Activated CD4-positive, alpha-beta T cell treated with anti-CD3 and anti-CD28 coated beads, Interleukin-2, amount 10 ng/mL, durations not matched to agents 7 days and 5 days (primary cell): ENCODE results near the gene ELMOD1. TPM values are rescaled to one million over a fixed set of nuclear protein-coding genes. Genes with fewer than 3 reads are reported as not detected.

Source experiments
- CTCF ChIA-PET: fragments of 350-600 bp; sonication (Branson Sonifier 250); formaldehyde crosslinking; loops from one replicate; lab custom pipeline; 2021; ENCODE audit warnings: antibody characterized with exemption; lab: Charles Lee
- POLR2A ChIA-PET: fragments of 350-600 bp; sonication (Branson Sonifier 250); formaldehyde crosslinking; loops from one replicate; lab custom pipeline; 2021; ENCODE audit warnings: antibody characterized with exemption; lab: Charles Lee
- DNase-seq: peaks from one replicate; pipeline ENCODE4 v3.0.0-alpha.2; 2020
- H3K27ac Mint-ChIP-seq: one replicate; pipeline ENCODE4 v1.8.0; 2021; ENCODE audit warnings: mild to moderate bottlenecking, moderate library complexity, mixed read lengths
- H3K27me3 Mint-ChIP-seq: one replicate; pipeline ENCODE4 v1.8.0; 2021; ENCODE audit warnings: mixed read lengths
- H3K36me3 Mint-ChIP-seq: one replicate; pipeline ENCODE4 v1.8.0; 2021; ENCODE audit warnings: low read depth, mixed read lengths
- H3K4me1 Mint-ChIP-seq: one replicate; pipeline ENCODE4 v1.8.0; 2021; ENCODE audit warnings: mixed read lengths
- H3K4me3 Mint-ChIP-seq: one replicate; pipeline ENCODE4 v1.8.0; 2021; ENCODE audit warnings: mild to moderate bottlenecking, moderate library complexity, mixed read lengths
- H3K9me3 Mint-ChIP-seq: one replicate; pipeline ENCODE4 v1.8.0; 2021; ENCODE audit warnings: mixed read lengths
- total RNA-seq, 2 experiments: library from RNA; stranded (reverse); gene quantifications; one replicate each; pipeline ENCODE4 v1.2.3, GENCODE V29; 2021

The ELMOD1 gene
- total RNA-seq, result not detected

DNA sequence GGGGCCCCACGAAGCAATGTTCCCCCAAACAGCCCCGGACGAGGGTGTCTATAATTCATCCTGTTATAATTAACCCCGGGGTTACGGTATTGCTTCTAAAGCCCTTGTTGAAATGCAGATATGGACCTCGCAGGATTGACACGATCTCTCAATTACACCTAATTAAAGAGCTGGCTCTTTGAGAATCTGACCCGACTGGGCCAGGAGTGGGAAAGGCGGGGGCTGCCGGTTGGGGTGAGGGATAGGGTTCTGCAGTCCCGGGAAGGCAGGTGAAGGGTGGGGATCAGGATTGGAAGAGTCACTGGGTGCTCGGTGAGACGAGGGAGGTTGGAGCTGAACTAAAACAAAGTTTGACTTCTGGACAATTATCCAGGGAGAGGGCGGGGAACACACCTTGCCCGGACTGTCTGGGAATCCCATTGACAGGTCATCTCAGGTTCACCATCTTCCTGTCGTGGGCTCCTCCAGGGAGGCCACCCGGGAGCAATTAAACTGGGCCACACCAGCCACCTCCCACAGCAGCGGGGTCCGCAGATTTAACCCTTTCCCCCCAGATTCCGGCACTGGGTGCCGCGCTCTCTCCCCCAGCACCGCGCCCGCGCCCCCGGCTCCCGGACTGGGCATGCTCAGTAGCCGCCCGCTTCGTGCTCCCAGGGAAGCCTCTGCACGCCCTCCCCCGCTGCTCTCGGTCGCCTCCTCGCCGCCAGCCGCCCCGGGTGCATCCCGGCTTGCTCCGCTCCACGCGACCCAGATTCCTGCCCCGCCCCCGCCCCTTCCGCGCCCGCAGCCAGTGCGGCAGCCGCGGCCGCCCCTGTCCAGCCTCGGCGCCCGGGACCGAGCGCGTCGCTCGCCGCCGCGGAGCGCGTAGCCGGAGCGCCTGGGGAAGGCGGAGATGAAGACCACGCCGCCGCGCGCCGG, at the start of gene ELMOD1:
TSS of gene ELMOD1 (plus strand) at position 688 of the 918 bp plus-strand sequence. CDS start 27,043 bp downstream, outside the sequence.
- Mint-ChIP-seq H3K27ac (no peak within 1 kb of the TSS), H3K27me3 (peaks cover 88% of the 10 kb centered on the region), H3K4me1 (peaks cover 24% of the 10 kb centered on the region), H3K36me3 (peaks cover 1% of the 10 kb centered on the region), H3K4me3 (peak within 1 kb of the TSS; percentile 72), H3K9me3 (no peaks in the 10 kb centered on the region)
- DNase-seq, result peak; percentile 37
- CTCF ChIA-PET, result interaction anchor here (1.2 kb wide), 1 partner anchor 26 kb away, joined by 3 read pairs; no protein-coding TSS in a partner anchor
- POLR2A ChIA-PET, result no interaction called here

DNA sequence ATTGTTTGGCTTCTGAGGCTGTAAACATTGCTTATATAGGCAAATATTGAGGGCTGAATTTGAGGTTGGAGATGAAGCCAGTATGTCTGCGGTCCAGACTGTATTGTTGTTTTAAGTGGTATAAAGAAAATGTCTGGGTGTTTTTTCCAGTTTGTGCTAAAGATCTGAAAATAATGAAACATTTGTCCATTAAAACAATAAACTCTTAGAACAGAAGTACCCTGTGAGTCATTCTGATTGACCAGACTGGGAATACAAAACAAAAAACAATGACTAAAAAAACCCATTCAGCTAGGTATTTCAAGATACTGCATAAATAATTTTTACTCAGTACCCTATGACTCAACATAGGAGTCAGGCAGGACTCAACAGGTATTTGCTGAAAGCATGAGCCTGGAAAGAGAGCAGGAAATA, 45.8 kb upstream of the ELMOD1 start:
- peaks cover 2% of the 10 kb centered on the region for H3K36me3 Mint-ChIP-seq
- no peak overlapping the region for H3K4me3 Mint-ChIP-seq
- no peaks in the 10 kb centered on the region for H3K4me1 Mint-ChIP-seq
- H3K27me3 Mint-ChIP-seq, result no peaks in the 10 kb centered on the region
- H3K27ac Mint-ChIP-seq, result no peak overlapping the region
- ChIA-PET POLR2A (no interaction called here), CTCF (no interaction called here)
- no peak for DNase-seq
- H3K9me3 Mint-ChIP-seq, result no peaks in the 10 kb centered on the region

DNA sequence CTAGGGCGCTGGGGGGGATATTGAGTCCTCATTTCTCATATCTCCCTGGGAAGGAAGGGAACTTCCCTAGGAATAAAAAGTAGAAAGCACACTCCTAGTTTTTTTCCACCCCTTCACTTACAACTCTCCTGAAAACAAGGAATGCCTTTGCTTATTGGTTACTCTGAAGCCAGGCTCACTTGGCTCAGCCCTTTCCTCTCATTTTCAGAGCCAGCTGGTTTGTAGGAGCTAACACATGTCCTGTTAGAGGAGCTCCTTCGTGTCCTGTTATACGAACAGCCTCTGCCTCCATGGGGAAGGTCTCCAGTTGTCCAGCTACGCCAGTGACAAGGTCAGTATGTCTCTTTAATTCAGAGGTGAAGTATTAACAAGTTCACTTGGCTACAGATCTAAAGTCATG, 43.0 kb upstream of the ELMOD1 start:
- Mint-ChIP-seq H3K36me3 (peaks cover 6% of the 10 kb centered on the region), H3K27me3 (no peaks in the 10 kb centered on the region), H3K27ac (no peak overlapping the region), H3K4me1 (no peaks in the 10 kb centered on the region), H3K9me3 (no peaks in the 10 kb centered on the region), H3K4me3 (no peak overlapping the region)
- ChIA-PET POLR2A (no interaction called here), CTCF (interaction anchor here (0.6 to 1.4 kb wide), 3 partner anchors 16 to 153 kb away, joined by 3 to 5 read pairs (median 4); no protein-coding TSS in a partner anchor)
- DNase-seq, result no peak

DNA sequence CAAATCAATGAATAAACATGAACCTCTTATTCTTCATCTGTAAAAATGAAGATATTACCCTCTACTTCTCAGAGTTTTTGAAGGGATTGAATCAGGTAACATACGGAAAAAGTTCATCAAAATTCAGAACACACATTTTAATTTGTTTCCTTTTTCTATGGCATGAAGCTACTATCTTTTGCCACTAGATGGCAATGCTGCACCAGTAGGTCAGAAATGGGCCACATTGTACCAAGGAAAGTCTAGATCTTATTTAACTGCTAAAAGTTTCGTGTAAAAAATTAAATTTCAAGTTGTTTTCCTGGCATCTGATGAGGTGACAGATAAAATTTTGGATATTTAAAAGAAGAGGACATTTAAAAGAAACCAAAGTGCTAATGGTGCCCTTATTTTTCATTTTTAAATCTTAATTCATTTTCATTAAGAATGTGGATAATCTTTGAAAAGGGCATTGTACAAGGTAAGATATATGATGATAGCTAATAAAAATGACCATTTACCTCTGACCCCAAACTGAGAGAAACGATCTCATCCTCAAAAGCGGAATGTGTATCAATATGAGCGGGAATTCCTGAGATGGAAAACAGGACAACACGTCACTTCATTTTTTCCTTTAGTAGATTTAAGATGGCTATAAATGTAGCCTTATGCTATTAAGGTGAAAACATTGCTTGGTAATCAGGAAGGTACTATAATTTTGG, 41.5 kb upstream of the ELMOD1 start:
- peak; percentile 44 for DNase-seq
- H3K4me1 Mint-ChIP-seq, result no peaks in the 10 kb centered on the region
- H3K27me3 Mint-ChIP-seq, result no peaks in the 10 kb centered on the region
- no peaks in the 10 kb centered on the region for H3K9me3 Mint-ChIP-seq
- no peak overlapping the region for H3K27ac Mint-ChIP-seq
- POLR2A ChIA-PET, result no interaction called here
- CTCF ChIA-PET, result interaction anchor here (1.1 to 2.1 kb wide), 5 partner anchors 9 to 140 kb away, joined by 3 to 10 read pairs (median 5); no protein-coding TSS in a partner anchor
- no peak overlapping the region for H3K4me3 Mint-ChIP-seq
- peaks cover 15% of the 10 kb centered on the region for H3K36me3 Mint-ChIP-seq

DNA sequence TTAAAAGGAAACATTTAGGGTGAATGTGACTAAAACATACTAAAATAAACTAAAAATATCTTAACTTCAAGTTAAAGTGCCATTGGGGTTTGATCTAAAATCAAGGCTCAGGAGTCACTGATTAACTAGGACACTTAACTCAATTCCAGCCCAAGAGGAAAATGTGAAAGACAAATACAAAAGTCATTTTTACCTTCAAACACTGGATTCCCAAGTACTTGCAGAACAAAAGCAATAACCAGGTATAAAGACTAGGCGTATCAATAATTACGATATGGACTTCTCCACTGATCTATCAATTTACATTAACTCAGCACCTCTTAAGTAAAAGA, 41.0 kb upstream of the ELMOD1 start:
- Mint-ChIP-seq H3K4me1 (no peaks in the 10 kb centered on the region), H3K27ac (no peak overlapping the region), H3K4me3 (no peak overlapping the region), H3K9me3 (no peaks in the 10 kb centered on the region), H3K27me3 (no peaks in the 10 kb centered on the region), H3K36me3 (peaks cover 15% of the 10 kb centered on the region)
- CTCF ChIA-PET, result interaction anchor here (0.9 to 2.1 kb wide), 4 partner anchors 9 to 139 kb away, joined by 4 to 10 read pairs (median 7); no protein-coding TSS in a partner anchor
- POLR2A ChIA-PET, result no interaction called here
- DNase-seq, result no peak

DNA sequence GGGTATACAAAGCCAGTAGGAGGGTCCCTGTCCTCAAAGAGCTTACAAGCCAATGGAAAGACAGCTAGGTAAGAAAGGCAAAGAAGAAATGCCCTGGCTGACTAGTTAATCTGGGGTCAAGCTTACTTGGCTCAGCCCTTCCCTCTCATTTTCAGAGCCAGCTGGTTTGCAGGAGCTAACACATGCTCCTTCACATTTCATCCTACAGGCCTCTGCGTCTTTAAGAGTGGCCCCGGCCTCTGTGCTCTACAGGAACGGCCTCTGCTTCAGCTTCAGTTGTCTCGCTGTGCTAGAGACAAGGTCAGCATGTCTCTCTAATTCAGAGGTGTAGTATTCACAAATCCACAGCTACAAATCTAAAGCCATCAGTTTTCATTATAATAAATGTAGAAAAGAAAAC, 40.6 kb upstream of the ELMOD1 start:
- POLR2A ChIA-PET, result no interaction called here

DNA sequence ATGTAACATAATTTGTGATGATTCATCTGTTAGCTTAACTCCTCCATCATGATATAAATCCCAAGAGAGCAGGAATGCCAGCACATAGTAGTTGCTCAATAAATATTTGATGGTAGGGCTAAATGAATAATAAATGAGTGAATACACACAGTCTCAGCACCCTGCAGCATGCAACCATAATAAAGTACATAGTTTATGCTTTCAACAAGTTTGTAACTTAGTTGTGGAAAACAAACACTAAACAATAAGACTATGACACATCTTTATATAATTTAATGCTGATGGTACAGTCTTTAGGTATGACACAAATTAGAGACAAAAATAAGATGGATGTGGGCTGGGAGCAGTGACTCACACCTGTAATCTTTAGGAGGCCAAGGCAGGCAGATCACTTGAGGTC, 29.3 kb upstream of the ELMOD1 start:
- ChIA-PET CTCF (no interaction called here), POLR2A (no interaction called here)
- Mint-ChIP-seq H3K27ac (no peak overlapping the region), H3K9me3 (no peaks in the 10 kb centered on the region), H3K27me3 (no peaks in the 10 kb centered on the region), H3K36me3 (peaks cover 7% of the 10 kb centered on the region), H3K4me3 (no peak overlapping the region), H3K4me1 (peaks cover 49% of the 10 kb centered on the region)
- no peak for DNase-seq

More for the DNA sequence above, 40.6 kb upstream of the ELMOD1 start:
- no peak for DNase-seq
- Mint-ChIP-seq H3K4me3 (no peak overlapping the region), H3K36me3 (peaks cover 14% of the 10 kb centered on the region), H3K27me3 (no peaks in the 10 kb centered on the region), H3K27ac (no peak overlapping the region), H3K4me1 (no peaks in the 10 kb centered on the region), H3K9me3 (no peaks in the 10 kb centered on the region)
- CTCF ChIA-PET, result interaction anchor here (0.7 to 2.1 kb wide), 3 partner anchors 10 to 209 kb away, joined by 3 to 9 read pairs (median 4); no protein-coding TSS in a partner anchor

DNA sequence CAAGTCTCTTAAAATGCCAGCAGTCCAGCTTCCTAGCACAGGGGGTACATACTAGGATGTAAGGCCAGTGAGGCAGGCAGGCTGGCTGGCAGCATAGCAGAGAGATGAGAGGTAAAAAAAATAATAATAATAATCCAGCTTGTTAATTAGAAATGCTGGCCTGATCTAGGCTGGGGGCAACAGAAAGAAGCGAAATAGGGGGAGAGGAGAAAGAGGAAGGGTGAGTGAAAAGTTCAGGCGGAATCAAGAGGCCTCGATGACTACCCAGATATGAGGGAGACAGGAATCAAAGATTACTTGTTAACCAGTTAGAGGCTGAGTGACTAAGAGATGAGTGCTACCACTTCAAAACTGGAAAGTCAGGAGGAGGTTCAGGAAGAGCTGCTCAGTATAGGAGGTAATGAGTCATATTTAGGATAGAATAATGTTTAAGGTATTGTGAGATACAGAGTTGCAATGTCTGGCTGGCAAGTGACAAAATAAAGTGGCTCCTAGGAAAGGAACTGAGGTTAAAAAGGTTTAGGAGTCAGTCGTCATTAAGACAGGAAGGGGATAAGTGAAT, 28.2 kb upstream of the ELMOD1 start:
- CTCF ChIA-PET, result interaction anchor here (0.6 to 2.2 kb wide), 9 partner anchors 9 to 293 kb away, joined by 3 to 9 read pairs (median 5); no protein-coding TSS in a partner anchor
- Mint-ChIP-seq H3K9me3 (no peaks in the 10 kb centered on the region), H3K36me3 (peaks cover 7% of the 10 kb centered on the region), H3K27me3 (no peaks in the 10 kb centered on the region), H3K4me3 (no peak overlapping the region), H3K27ac (peak overlapping the region; percentile 76), H3K4me1 (peaks cover 52% of the 10 kb centered on the region)
- no peak for DNase-seq
- POLR2A ChIA-PET, result no interaction called here

DNA sequence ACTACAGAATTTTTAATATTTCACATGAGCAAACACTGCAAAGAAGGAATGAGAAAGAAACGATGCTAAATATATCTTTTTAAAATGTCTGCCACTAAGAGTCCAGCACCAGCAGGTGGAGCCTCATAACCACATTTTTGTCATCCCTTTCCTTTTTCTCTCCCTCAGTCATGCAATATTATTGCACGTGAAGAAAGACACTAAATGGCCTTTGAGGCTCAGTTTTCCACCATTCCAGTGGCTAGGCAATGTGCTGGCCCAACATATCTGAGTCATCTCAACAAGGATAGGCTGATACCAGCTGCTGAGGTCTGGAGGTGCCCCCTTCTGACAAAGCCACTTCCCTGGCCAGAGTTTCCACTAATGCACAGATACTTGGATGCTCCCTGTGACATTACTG, 27.2 kb upstream of the ELMOD1 start:
- POLR2A ChIA-PET, result no interaction called here
- peak overlapping the region; percentile 65 for H3K27ac Mint-ChIP-seq
- H3K27me3 Mint-ChIP-seq, result no peaks in the 10 kb centered on the region
- peaks cover 7% of the 10 kb centered on the region for H3K36me3 Mint-ChIP-seq
- DNase-seq, result peak; percentile 59
- H3K4me1 Mint-ChIP-seq, result peaks cover 55% of the 10 kb centered on the region
- peak overlapping the region; percentile 24 for H3K4me3 Mint-ChIP-seq
- CTCF ChIA-PET, result interaction anchor here (0.6 to 2.2 kb wide), 8 partner anchors 8 to 1088 kb away, joined by 3 to 9 read pairs (median 6); no protein-coding TSS in a partner anchor
- H3K9me3 Mint-ChIP-seq, result no peaks in the 10 kb centered on the region

DNA sequence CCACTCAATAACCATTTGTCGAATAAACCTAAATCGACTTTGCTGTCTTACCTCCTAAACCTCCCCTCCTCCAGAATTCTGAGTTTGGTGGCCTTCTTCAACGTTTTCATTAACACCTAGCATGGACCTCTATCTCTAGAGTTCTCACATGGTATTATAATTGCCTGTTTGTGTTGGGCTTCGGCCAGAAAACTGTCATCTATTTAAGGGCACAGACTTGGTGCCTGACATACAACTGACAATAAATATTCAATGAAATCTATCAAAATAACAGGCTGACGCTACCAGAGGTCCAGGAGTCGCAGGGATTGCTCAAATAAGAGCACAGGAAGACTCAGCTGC, 26.1 kb upstream of the ELMOD1 start:
- Mint-ChIP-seq H3K9me3 (no peaks in the 10 kb centered on the region), H3K27ac (peak overlapping the region; percentile 95), H3K4me1 (peaks cover 55% of the 10 kb centered on the region), H3K36me3 (peaks cover 2% of the 10 kb centered on the region), H3K4me3 (peak overlapping the region; percentile 86), H3K27me3 (no peaks in the 10 kb centered on the region)
- ChIA-PET POLR2A (no interaction called here), CTCF (interaction anchor here (0.8 to 2.2 kb wide), 3 partner anchors 17 to 125 kb away, joined by 3 to 5 read pairs (median 4); partner anchors contain the start of gene ELMOD1)
- DNase-seq, result no peak

DNA sequence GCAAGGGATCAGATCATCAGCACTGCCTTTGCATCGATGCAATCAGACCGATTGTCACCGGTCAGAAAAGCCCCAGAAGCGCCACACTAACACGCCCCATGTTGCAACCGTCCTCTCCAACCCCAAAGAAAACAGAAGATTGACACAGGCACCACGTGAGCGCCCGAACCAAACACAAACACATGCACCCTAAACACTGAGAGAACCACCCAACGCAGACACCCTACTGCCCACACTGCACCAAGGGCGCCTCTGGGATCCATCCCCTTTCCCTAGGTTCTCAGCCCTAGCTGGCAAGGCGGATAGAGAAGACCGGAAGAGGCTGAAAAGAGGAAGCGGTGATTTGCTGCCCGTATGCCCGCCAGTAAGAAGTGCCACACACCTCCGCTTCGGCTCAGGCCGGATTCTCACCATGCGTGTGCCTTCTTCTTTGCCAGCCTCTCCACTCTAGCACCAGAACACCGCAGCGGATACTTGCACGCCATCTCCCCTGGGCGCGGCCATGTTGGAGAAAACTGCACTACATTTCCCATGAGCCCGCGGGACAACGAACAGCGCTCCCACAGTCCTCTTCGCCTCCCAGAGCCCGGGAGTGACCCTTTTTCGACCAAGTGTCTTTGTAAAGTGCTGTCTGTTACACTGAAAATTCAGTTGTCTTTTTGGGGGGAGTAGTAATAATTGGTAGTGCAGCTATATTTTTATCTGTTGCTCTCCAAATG, 25.6 kb upstream of the ELMOD1 start, which contains the start of gene ALKBH8:
TSS of gene ALKBH8 (minus strand) at position 517 of the 719 bp plus-strand sequence. CDS start 4,842 bp downstream, outside the sequence.
- peak within 1 kb of the TSS; percentile 95 for H3K27ac Mint-ChIP-seq
- ChIA-PET POLR2A (no interaction called here), CTCF (interaction anchor here (0.6 to 1.3 kb wide), 3 partner anchors 18 to 124 kb away, joined by 3 to 4 read pairs (median 3); no protein-coding TSS in a partner anchor)
- H3K4me1 Mint-ChIP-seq, result peaks cover 55% of the 10 kb centered on the region
- H3K27me3 Mint-ChIP-seq, result no peaks in the 10 kb centered on the region
- peak within 1 kb of the TSS; percentile 86 for H3K4me3 Mint-ChIP-seq
- peak; percentile 82 for DNase-seq
- H3K36me3 Mint-ChIP-seq, result peaks cover 2% of the 10 kb centered on the region
- no peaks in the 10 kb centered on the region for H3K9me3 Mint-ChIP-seq
